Lower leg skin (tissue), 4 donors: ENCODE data around the gene SLC39A7. TPM values are rescaled to one million over a fixed set of nuclear protein-coding genes. Genes with fewer than 3 reads are reported as not detected.

Source experiments
- DNase-seq, 2 donors: peaks; one replicate each; pipeline ENCODE4 v3.0.0-alpha.2; 2019; ENCODE audit warnings: low spot score in 2 of 2
- H3K4me3 ChIP-seq: fragments of 200-600 bp; sonication (generic); 2 replicates; pipeline ENCODE4 v1.5.1; 2017; ENCODE audit warnings: mild to moderate bottlenecking, low read depth; ENCODE audit not compliant: poor library complexity, severe bottlenecking
- POLR2A ChIP-seq, 2 donors: fragments of 450-650 bp; IDR thresholded peaks; one replicate each; pipeline ENCODE4 v1.6.1; 2016 to 2017; ENCODE audit warnings: antibody characterized with exemption in 2 of 2, mild to moderate bottlenecking in 1 of 2, moderate library complexity in 1 of 2
- WGBS, 2 donors: methylation state at CpG; one replicate each; pipeline ENCODE4 v1.1.5; 2018; 5-methylcytosine and 5-hydroxymethylcytosine counted together
- intact Hi-C: fragments of 100-400 bp; cut with DNase I; formaldehyde crosslinking; loops from one replicate; pipeline ENCODE4 v1.15.0; 2023; ENCODE audit warnings: low total_unique reads
- total RNA-seq, 4 donors: library from RNA; depleted of rRNA; stranded (reverse); fragments of >200 nt; gene quantifications; one replicate each; pipeline ENCODE4 v1.1.0, GENCODE V29; 2016
- TF ChIP-seq, protein P1 (sequence below), 3 donors: fragments of 450-650 bp; IDR thresholded peaks; one replicate each; pipeline ENCODE4 v1.5.1; 2016; ENCODE audit warnings: antibody characterized with exemption in 3 of 3, mild to moderate bottlenecking in 3 of 3, moderate library complexity in 2 of 3

Gene SLC39A7
- total RNA-seq, 4 donors from 2014 or later: 35.4 to 52.7 (median 39.1) TPM

DNA sequence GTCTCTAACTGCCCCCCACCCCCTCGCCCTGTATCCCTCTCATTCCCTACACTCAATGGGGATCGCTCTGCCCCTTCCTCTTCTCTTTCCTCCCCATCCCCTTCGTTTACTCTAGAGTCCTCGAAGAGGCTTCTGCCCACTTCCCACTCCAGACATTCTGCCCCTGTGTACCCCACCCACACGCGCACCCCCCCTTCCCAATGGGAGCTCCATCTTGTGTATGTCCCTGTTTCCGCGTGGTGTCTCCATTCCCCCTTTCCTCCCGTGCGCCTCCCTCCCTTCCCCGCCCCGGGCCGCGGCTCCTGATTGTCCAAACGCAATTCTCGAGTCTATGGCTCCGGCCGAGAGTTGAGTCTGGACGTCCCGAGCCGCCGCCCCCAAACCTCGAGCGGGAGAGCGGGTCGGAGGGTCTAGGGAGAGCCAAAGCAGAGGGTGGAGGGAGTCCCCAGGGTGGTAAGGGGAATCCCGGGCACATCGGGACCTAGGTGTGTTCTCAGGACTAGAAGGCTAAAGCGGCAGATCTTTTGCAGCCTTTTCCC lies 7.0 kb downstream of the SLC39A7 start:
- WGBS, 2 donors: 1 to 2% methylated on average over 29 of the region's 29 CpGs
- TF ChIP-seq POLR2A (IDR thresholded peaks at IDR 0.05): no peak
- TF ChIP-seq, protein P1, sequence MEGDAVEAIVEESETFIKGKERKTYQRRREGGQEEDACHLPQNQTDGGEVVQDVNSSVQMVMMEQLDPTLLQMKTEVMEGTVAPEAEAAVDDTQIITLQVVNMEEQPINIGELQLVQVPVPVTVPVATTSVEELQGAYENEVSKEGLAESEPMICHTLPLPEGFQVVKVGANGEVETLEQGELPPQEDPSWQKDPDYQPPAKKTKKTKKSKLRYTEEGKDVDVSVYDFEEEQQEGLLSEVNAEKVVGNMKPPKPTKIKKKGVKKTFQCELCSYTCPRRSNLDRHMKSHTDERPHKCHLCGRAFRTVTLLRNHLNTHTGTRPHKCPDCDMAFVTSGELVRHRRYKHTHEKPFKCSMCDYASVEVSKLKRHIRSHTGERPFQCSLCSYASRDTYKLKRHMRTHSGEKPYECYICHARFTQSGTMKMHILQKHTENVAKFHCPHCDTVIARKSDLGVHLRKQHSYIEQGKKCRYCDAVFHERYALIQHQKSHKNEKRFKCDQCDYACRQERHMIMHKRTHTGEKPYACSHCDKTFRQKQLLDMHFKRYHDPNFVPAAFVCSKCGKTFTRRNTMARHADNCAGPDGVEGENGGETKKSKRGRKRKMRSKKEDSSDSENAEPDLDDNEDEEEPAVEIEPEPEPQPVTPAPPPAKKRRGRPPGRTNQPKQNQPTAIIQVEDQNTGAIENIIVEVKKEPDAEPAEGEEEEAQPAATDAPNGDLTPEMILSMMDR (IDR thresholded peaks at IDR 0.05): no peak
- H3K4me3 ChIP-seq: peak overlapping the region; percentile 84
- intact Hi-C loops: no loop called here
- DNase-seq: peak in 1 of 2 donors; percentile 94

DNA sequence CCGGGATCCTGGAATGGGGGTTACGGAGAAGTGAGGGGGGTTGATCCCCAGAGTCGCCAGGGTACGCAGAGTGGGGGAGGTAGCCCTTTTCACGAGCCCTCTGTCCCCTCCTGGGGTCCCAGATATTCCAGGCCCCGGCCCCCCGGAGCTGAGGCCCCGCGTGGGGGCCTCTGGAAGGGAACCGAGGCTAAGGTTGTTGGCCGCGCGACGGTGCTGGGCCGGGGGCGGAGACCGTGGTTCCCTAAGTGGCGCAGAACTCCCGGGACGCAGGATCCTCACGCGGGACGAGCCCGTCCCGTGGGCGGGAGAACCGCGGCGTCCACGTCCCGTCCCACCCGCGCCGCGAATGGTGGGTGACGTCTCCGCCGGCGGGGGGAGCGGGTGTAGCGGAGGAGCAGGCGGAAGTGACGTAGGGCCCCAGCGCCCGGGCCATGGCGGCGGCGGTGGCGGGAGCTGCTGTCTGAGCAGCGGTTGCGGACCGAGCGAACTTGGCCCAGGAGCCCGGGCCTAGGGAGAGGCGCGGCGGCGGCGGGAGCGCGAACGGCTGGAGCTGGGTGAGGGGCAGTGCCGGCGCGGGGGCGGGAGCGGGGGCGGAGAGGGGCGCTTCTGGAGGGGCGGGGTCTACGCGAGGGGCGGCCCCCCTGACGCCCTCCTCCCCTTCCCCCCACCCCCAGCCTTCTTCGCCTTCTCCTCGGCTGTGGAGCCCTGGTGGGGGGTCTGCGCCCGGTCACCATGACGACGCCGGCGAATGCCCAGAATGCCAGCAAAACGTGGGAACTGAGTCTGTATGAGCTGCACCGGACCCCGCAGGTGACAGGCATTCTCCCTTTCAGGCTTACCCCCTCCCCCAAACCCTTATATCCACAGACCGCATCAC lies 7.7 kb downstream of the SLC39A7 start, which contains the start of gene RING1:
Gene RING1, plus strand, starts transcription at position 410 of the 877 bp plus-strand sequence. Its CDS starts 323 bp downstream, at position 733.
- peak in 1 of 2 donors; percentile 95 for TF ChIP-seq POLR2A (IDR thresholded peaks at IDR 0.05)
- TF ChIP-seq, protein P1 (IDR thresholded peaks at IDR 0.05): no peak
- 0 to 1% methylated on average over 18 to 60 of the region's 86 CpGs for WGBS, 2 donors
- intact Hi-C loops: no loop called here
- DNase-seq: peak; percentile 80 to 97
- peak within 1 kb of the TSS; percentile 84 for H3K4me3 ChIP-seq

DNA sequence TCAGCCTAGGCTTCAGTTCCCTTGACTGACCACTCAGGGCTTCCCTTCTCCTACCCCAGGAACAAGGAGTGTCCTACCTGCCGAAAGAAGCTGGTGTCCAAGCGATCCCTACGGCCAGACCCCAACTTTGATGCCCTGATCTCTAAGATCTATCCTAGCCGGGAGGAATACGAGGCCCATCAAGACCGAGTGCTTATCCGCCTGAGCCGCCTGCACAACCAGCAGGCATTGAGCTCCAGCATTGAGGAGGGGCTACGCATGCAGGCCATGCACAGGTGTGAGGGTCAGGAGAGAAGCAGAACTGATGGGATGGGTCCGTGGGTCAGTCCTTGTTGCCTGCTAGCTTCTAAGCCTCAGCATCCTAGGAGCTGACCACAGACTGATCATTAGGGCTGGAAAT lies 9.2 kb downstream of the SLC39A7 start:
- DNase-seq: peak in 1 of 2 donors; percentile 76
- H3K4me3 ChIP-seq: no peak overlapping the region
- TF ChIP-seq, protein P1 (IDR thresholded peaks at IDR 0.05): no peak
- no peak for TF ChIP-seq POLR2A (IDR thresholded peaks at IDR 0.05)
- intact Hi-C loops: no loop called here
- WGBS, 2 donors: 89 to 95% methylated on average over 10 of the region's 10 CpGs

DNA sequence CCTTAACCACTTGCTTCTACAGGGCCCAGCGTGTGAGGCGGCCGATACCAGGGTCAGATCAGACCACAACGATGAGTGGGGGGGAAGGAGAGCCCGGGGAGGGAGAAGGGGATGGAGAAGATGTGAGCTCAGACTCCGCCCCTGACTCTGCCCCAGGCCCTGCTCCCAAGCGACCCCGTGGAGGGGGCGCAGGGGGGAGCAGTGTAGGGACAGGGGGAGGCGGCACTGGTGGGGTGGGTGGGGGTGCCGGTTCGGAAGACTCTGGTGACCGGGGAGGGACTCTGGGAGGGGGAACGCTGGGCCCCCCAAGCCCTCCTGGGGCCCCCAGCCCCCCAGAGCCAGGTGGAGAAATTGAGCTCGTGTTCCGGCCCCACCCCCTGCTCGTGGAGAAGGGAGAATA lies 10.5 kb downstream of the SLC39A7 start:
- WGBS, 2 donors: 82 to 85% methylated on average over 17 of the region's 17 CpGs
- no peak for TF ChIP-seq POLR2A (IDR thresholded peaks at IDR 0.05)
- TF ChIP-seq, protein P1 (IDR thresholded peaks at IDR 0.05): no peak
- intact Hi-C loops: no loop called here

DNA sequence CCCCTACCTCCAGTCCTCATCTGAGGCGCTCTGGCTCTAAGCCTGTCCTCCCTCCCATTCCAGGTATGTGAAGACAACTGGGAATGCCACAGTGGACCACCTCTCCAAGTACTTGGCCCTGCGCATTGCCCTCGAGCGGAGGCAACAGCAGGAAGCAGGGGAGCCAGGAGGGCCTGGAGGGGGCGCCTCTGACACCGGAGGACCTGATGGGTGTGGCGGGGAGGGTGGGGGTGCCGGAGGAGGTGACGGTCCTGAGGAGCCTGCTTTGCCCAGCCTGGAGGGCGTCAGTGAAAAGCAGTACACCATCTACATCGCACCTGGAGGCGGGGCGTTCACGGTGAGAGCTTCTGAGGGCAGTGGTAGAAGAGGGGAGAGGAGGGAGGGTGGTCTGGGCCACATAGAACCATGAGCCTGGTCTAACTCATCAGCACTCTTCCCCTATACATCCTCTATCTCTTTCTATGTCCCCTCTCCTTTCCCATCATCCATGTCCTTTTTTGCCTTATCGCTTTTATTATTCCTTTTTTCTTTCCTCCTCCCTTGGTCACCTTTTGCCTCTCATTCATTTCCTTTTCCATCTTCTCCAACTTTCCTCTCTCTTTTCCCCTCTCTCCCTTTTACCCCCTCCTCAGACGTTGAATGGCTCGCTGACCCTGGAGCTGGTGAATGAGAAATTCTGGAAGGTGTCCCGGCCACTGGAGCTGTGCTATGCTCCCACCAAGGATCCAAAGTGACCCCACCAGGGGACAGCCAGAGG lies 11.2 kb downstream of the SLC39A7 start:
- TF ChIP-seq POLR2A (IDR thresholded peaks at IDR 0.05): no peak
- TF ChIP-seq, protein P1 (IDR thresholded peaks at IDR 0.05): no peak
- WGBS, 2 donors: 79 to 82% methylated on average over 18 of the region's 18 CpGs
- DNase-seq: peak in 1 of 2 donors; percentile 78
- no peak overlapping the region for H3K4me3 ChIP-seq
- intact Hi-C loops: no loop called here

More for the DNA sequence above, 10.5 kb downstream of the SLC39A7 start:
- peak in 1 of 2 donors; percentile 66 for DNase-seq
- no peak overlapping the region for H3K4me3 ChIP-seq
